GM23338 (cell line): ENCODE measurements around the gene ARHGAP9. TPM values are rescaled to one million over a fixed set of nuclear protein-coding genes. Genes with fewer than 3 reads are reported as not detected.

Experiments
- ATAC-seq: fragments of 200-7000 bp; cut with Tn5 transposase; 3 replicates; pipeline ENCODE4 v1.9.1; 2020
- DNase-seq: peaks from one replicate; pipeline ENCODE4 v3.0.0-alpha.2; 2015; ENCODE audit warnings: low spot score
- H2AFZ ChIP-seq: fragments of 200-600 bp; sonication (generic); 2 replicates; pipeline ENCODE4 v1.8.0; 2016; ENCODE audit warnings: antibody characterized with exemption, mild to moderate bottlenecking, moderate library complexity
- H3F3A ChIP-seq: fragments of 200-600 bp; sonication (generic); replicated peaks from 2 replicates; pipeline ENCODE4 v1.8.0; 2017; ENCODE audit warnings: antibody characterized with exemption, mixed run types, low read depth
- H3K27ac ChIP-seq: fragments of 200-600 bp; sonication (generic); 2 replicates; pipeline ENCODE4 v1.6.1; 2016; ENCODE audit warnings: low read depth
- H3K27me3 ChIP-seq: fragments of 200-600 bp; sonication (generic); 2 replicates; pipeline ENCODE4 v1.8.0; 2016; ENCODE audit warnings: mild to moderate bottlenecking, mixed run types, moderate library complexity; ENCODE audit not compliant: insufficient read depth
- H3K36me3 ChIP-seq: fragments of 200-600 bp; sonication (generic); 2 replicates; pipeline ENCODE4 v1.8.0; 2016; ENCODE audit warnings: mild to moderate bottlenecking; ENCODE audit not compliant: insufficient read depth
- H3K4me1 ChIP-seq: fragments of 200-600 bp; sonication (generic); 2 replicates; pipeline ENCODE4 v1.8.0; 2016; ENCODE audit warnings: mild to moderate bottlenecking, moderate library complexity; ENCODE audit not compliant: insufficient read depth
- H3K4me2 ChIP-seq: fragments of 200-600 bp; sonication (generic); 2 replicates; pipeline ENCODE4 v1.7.1; 2017; ENCODE audit warnings: mixed run types
- H3K4me3 ChIP-seq: fragments of 200-600 bp; sonication (generic); 2 replicates; pipeline ENCODE4 v1.6.1; 2016; ENCODE audit warnings: mixed run types
- H3K79me2 ChIP-seq: fragments of 200-600 bp; sonication (generic); replicated peaks from 2 replicates; pipeline ENCODE4 v1.8.0; 2017; ENCODE audit warnings: mild to moderate bottlenecking; ENCODE audit not compliant: insufficient read depth
- H3K9me2 ChIP-seq: fragments of 200-600 bp; sonication (generic); 2 replicates; pipeline ENCODE4 v1.8.0; 2017; ENCODE audit not compliant: insufficient read depth
- H4K20me1 ChIP-seq: fragments of 200-600 bp; sonication (generic); replicated peaks from 2 replicates; pipeline ENCODE4 v1.8.0; 2017; ENCODE audit warnings: mild to moderate bottlenecking; ENCODE audit not compliant: insufficient read depth
- H3K27ac Mint-ChIP-seq: 2 replicates; pipeline ENCODE4 v1.8.0; 2020; ENCODE audit warnings: inconsistent platforms, mild to moderate bottlenecking, moderate library complexity, mixed read lengths
- H3K27me3 Mint-ChIP-seq: 3 replicates; pipeline ENCODE4 v1.8.0; 2022; ENCODE audit warnings: low read depth, mild to moderate bottlenecking, moderate library complexity, mixed read lengths, inconsistent platforms; ENCODE audit not compliant: insufficient read depth, poor library complexity
- H3K36me3 Mint-ChIP-seq: 3 replicates; pipeline ENCODE4 v1.8.0; 2021; ENCODE audit warnings: low read depth, mild to moderate bottlenecking, inconsistent platforms, moderate library complexity, mixed read lengths
- H3K4me1 Mint-ChIP-seq: 3 replicates; pipeline ENCODE4 v1.8.0; 2020; ENCODE audit warnings: mild to moderate bottlenecking, inconsistent platforms, mixed read lengths
- H3K4me3 Mint-ChIP-seq: 3 replicates; pipeline ENCODE4 v1.8.0; 2021; ENCODE audit warnings: moderate library complexity, mild to moderate bottlenecking, inconsistent platforms, mixed read lengths
- H3K9me3 Mint-ChIP-seq: 3 replicates; pipeline ENCODE4 v1.8.0; 2020; ENCODE audit warnings: moderate library complexity, mild to moderate bottlenecking, inconsistent platforms, mixed read lengths
- CREB1 ChIP-seq: fragments of 250-450 bp; sonication (Bioruptor Pico); IDR thresholded peaks from 2 replicates; pipeline ENCODE4 v1.5.0; 2020; ENCODE audit warnings: low read depth, mild to moderate bottlenecking, moderate library complexity
- CTCF ChIP-seq, 2 experiments: fragments of 200-600 bp in 1 of 2; sonication (generic) in 1 of 2; conservative IDR thresholded peaks; 2 replicates each; pipeline versions ENCODE4 v1.5.1 to v1.6.1; 2016 to 2017; ENCODE audit warnings: antibody characterized with exemption in 2 of 2, low read depth in 2 of 2, mild to moderate bottlenecking in 2 of 2, moderate library complexity in 1 of 2
- ETS1 ChIP-seq: IDR thresholded peaks from 2 replicates; pipeline ENCODE4 v1.6.1; 2016; ENCODE audit warnings: antibody characterized with exemption
- EZH2 ChIP-seq: fragments of 200-600 bp; sonication (generic); IDR thresholded peaks from one replicate; pipeline ENCODE4 v1.8.0; 2017; ENCODE audit warnings: antibody characterized with exemption, mild to moderate bottlenecking, low read depth; ENCODE audit not compliant: unreplicated experiment
- EZH2phosphoT487 ChIP-seq: fragments of 200-600 bp; sonication (generic); IDR thresholded peaks from one replicate; pipeline ENCODE4 v1.8.1; 2018; ENCODE audit warnings: antibody characterized with exemption; ENCODE audit not compliant: unreplicated experiment
- JUNB ChIP-seq: IDR thresholded peaks from one replicate; pipeline ENCODE4 v1.6.1; 2016; ENCODE audit warnings: antibody characterized with exemption; ENCODE audit not compliant: unreplicated experiment
- NANOG ChIP-seq: IDR thresholded peaks from 2 replicates; pipeline ENCODE4 v1.6.1; 2016; ENCODE audit warnings: antibody characterized with exemption, borderline replicate concordance
- POLR2AphosphoS5 ChIP-seq: IDR thresholded peaks from 2 replicates; pipeline ENCODE4 v1.6.1; 2016; ENCODE audit warnings: antibody characterized with exemption, low read depth
- REST ChIP-seq: IDR thresholded peaks from one replicate; pipeline ENCODE4 v1.6.1; 2018; ENCODE audit warnings: antibody characterized with exemption; ENCODE audit not compliant: unreplicated experiment
- STAT1 ChIP-seq: IDR thresholded peaks from one replicate; pipeline ENCODE4 v1.6.1; 2016; ENCODE audit warnings: antibody characterized with exemption; ENCODE audit not compliant: unreplicated experiment
- ZNF114 ChIP-seq: fragments of 250-450 bp; sonication (Bioruptor Pico); IDR thresholded peaks from 2 replicates; pipeline ENCODE4 v1.5.0; 2020; ENCODE audit warnings: mild to moderate bottlenecking, moderate library complexity
- ZNF331 ChIP-seq: fragments of 250-450 bp; sonication (Bioruptor Pico); IDR thresholded peaks from 2 replicates; pipeline ENCODE4 v1.5.0; 2020; ENCODE audit warnings: low read depth, mild to moderate bottlenecking, moderate library complexity
- ZNF462 ChIP-seq: fragments of 250-450 bp; sonication (Bioruptor Pico); IDR thresholded peaks from 2 replicates; pipeline ENCODE4 v1.5.0; 2020; ENCODE audit warnings: mild to moderate bottlenecking, moderate library complexity
- polyA plus RNA-seq: library from polyadenylated mRNA; unstranded; fragments of >200 nt; fragmentation: Nextera tagmentation; extraction: Ambion mirVana; gene quantifications from 2 replicates; pipeline ENCODE4 v1.2.1, GENCODE V29; 2016
- total RNA-seq: library from RNA; depleted of rRNA; stranded (reverse); fragments of >200 nt; shearing (Covaris generic); gene quantifications from 2 replicates; pipeline ENCODE4 v1.2.3, GENCODE V29; 2014

Gene ARHGAP9
- total and polyA plus RNA-seq, 2 experiments from 2014 or later: 4.5 to 7.1 TPM

GRCh38 chr12:57488402-57489156 lies 8.9 kb upstream of the ARHGAP9 start:
- peaks cover 42% of the 10 kb centered on the region for H3F3A ChIP-seq
- Mint-ChIP-seq H3K36me3 (peaks cover 54% of the 10 kb centered on the region), H3K4me1 (peaks cover 10% of the 10 kb centered on the region), H3K9me3 (no peaks in the 10 kb centered on the region), H3K27me3 (peaks cover 15% of the 10 kb centered on the region), H3K27ac (peak overlapping the region; percentile 99), H3K4me3 (peak overlapping the region; percentile 88)
- no peaks in the 10 kb centered on the region; the same call in 1 of the 2 replicates for H3K4me1 ChIP-seq
- H3K4me3 ChIP-seq: peak overlapping the region; percentile 100
- peaks cover 43% of the 10 kb centered on the region for H3K36me3 ChIP-seq
- peaks cover 30% of the 10 kb centered on the region for H3K79me2 ChIP-seq
- H4K20me1 ChIP-seq: peaks cover 34% of the 10 kb centered on the region
- peak overlapping the region; percentile 100 for H3K4me2 ChIP-seq
- ATAC-seq (peak; percentile 13), DNase-seq (peak; percentile 30)
- TF ChIP-seq ZNF114 (CRISPR knock-in tag) (no peak), POLR2AphosphoS5 (no peak), NANOG (no peak), ETS1 (no peak), STAT1 (no peak), REST (no peak), JUNB (no peak), CREB1 (CRISPR knock-in tag) (no peak), CTCF (conservative IDR thresholded peaks at IDR 0.05; ENCODE audit: low read depth in 2 of 2) (no peak), EZH2phosphoT487 (no peak), ZNF331 (no peak), ZNF462 (CRISPR knock-in tag) (no peak), EZH2 (no peak)
- H3K27ac ChIP-seq: peak overlapping the region; percentile 88
- H2AFZ ChIP-seq: no peak overlapping the region
- no peaks in the 10 kb centered on the region for H3K27me3 ChIP-seq
- no peaks in the 10 kb centered on the region for H3K9me2 ChIP-seq
